GM12878 (cell line): Measurements from ENCODE around the gene LONRF2. TPM values are rescaled to one million over a fixed set of nuclear protein-coding genes. Genes with fewer than 3 reads are reported as not detected.
A peak's percentile ranks its signal among the peaks of the same experiment; 100 is the strongest.

Experiments used
- ATAC-seq: fragments of 200-7000 bp; cut with Tn5 transposase; 3 replicates; pipeline ENCODE4 v1.9.1; 2020; ENCODE audit warnings: mild to moderate bottlenecking, moderate library complexity
- BruUV-seq: library from RNA; stranded (reverse); fragments of 400-500 nt; replicated peaks from 2 replicates; lab custom pipeline; 2021; lab: Mats Ljungman, UMichigan
- CTCF ChIA-PET: fragments of 300-600 bp; sonication (Branson Sonifier 250); formaldehyde crosslinking; extraction: SDS; loops from one replicate; lab custom pipeline; 2021; ENCODE audit warnings: inconsistent platforms; lab: Yijun Ruan, JAX
- POLR2A ChIA-PET: fragments of 350-600 bp; formaldehyde crosslinking; extraction: SDS; loops from one replicate; lab custom pipeline; 2021; ENCODE audit warnings: inconsistent platforms; lab: Charles Lee
- RAD21 ChIA-PET: fragments of 300-600 bp; sonication (Branson Sonifier 250); formaldehyde crosslinking; loops from one replicate; lab custom pipeline; 2023; ENCODE audit warnings: antibody characterized with exemption; ENCODE audit not compliant: unreplicated experiment; lab: Charles Lee
- SMC1A ChIA-PET: fragments of 300-600 bp; sonication (Branson Sonifier 250); formaldehyde crosslinking; loops from one replicate; lab custom pipeline; 2023; ENCODE audit not compliant: unreplicated experiment, uncharacterized antibody; lab: Charles Lee
- DNase-seq: peaks from one replicate; pipeline ENCODE4 v3.0.0-alpha.2; 2011; ENCODE audit warnings: low read depth, low spot score
- FAIRE-seq: peaks from 3 replicates; lab custom pipeline; 2011; peaks lifted over from hg19 to GRCh38; lab: Jason Lieb, UNC
- H2AFZ ChIP-seq: 2 replicates; pipeline ENCODE4 v1.6.0; 2011; ENCODE audit warnings: low read depth, low read length, control low read depth; ENCODE audit not compliant: control insufficient read depth
- H3K27ac ChIP-seq: 2 replicates; pipeline ENCODE4 v1.5.1; 2011; ENCODE audit warnings: control low read depth; ENCODE audit not compliant: control insufficient read depth, insufficient read depth
- H3K27me3 ChIP-seq, 2 experiments: replicated peaks in 1 of 2; 2 replicates each; pipeline versions ENCODE4 v1.6.0 to v1.6.1; 2011; ENCODE audit warnings: low read length in 1 of 2; ENCODE audit not compliant: control insufficient read depth in 2 of 2, insufficient read depth in 2 of 2
- H3K36me3 ChIP-seq, 2 experiments: 2 replicates each; pipeline ENCODE4 v1.5.1; 2011; ENCODE audit warnings: low read length in 1 of 2; ENCODE audit not compliant: control insufficient read depth in 2 of 2, insufficient read depth in 2 of 2
- H3K4me1 ChIP-seq: 2 replicates; pipeline ENCODE4 v1.6.1; 2011; ENCODE audit warnings: mild to moderate bottlenecking, low read length, moderate library complexity, mixed read lengths; ENCODE audit not compliant: control insufficient read depth, insufficient read depth
- H3K4me2 ChIP-seq: 2 replicates; pipeline ENCODE4 v1.6.0; 2011; ENCODE audit warnings: control low read depth; ENCODE audit not compliant: control insufficient read depth, insufficient read depth
- H3K4me3 ChIP-seq: fragments of 200-600 bp; sonication (generic); 2 replicates; pipeline ENCODE4 v1.5.1; 2016
- H3K79me2 ChIP-seq: 2 replicates; pipeline ENCODE4 v1.6.0; 2011; ENCODE audit warnings: low read length; ENCODE audit not compliant: control insufficient read depth, insufficient read depth
- H3K9ac ChIP-seq: 2 replicates; pipeline ENCODE4 v1.8.0; 2011; ENCODE audit warnings: low read length, control low read depth, mixed read lengths; ENCODE audit not compliant: control insufficient read depth, insufficient read depth
- H3K9me3 ChIP-seq: replicated peaks from 3 replicates; pipeline ENCODE4 v1.5.1; 2011; ENCODE audit warnings: mild to moderate bottlenecking, low read length; ENCODE audit not compliant: control insufficient read depth, insufficient read depth
- H4K20me1 ChIP-seq: 2 replicates; pipeline ENCODE4 v1.6.0; 2011; ENCODE audit not compliant: control insufficient read depth, insufficient read depth
- GATAD2B ChIP-seq: fragments of 450-650 bp; conservative IDR thresholded peaks from 2 replicates; pipeline ENCODE4 v1.6.1; 2017; ENCODE audit warnings: low read depth, mild to moderate bottlenecking, moderate library complexity
- IRF4 ChIP-seq: IDR thresholded peaks from 2 replicates; pipeline ENCODE4 v1.6.1; 2011; ENCODE audit warnings: low read depth, low read length
- KDM1A ChIP-seq: fragments of 200-600 bp; sonication (generic); IDR thresholded peaks from 2 replicates; pipeline ENCODE4 v1.6.1; 2016; ENCODE audit warnings: borderline replicate concordance
- MXI1 ChIP-seq: fragments of 150-350 bp; IDR thresholded peaks from 2 replicates; pipeline ENCODE4 v1.6.1; 2011; ENCODE audit warnings: low read depth, mild to moderate bottlenecking, inconsistent platforms, low read length, improper control_type of control experiment
- MYC ChIP-seq: IDR thresholded peaks from 2 replicates; pipeline ENCODE4 v1.6.1; 2011; ENCODE audit warnings: mild to moderate bottlenecking, low read length, moderate library complexity, inconsistent platforms; ENCODE audit not compliant: insufficient read depth, insufficient replicate concordance, insufficient read length, severe bottlenecking
- NFXL1 ChIP-seq: fragments of 450-650 bp; IDR thresholded peaks from 2 replicates; pipeline ENCODE4 v1.6.1; 2017; ENCODE audit warnings: antibody characterized with exemption, mild to moderate bottlenecking, borderline replicate concordance
- STAT3 ChIP-seq: IDR thresholded peaks from 2 replicates; pipeline ENCODE4 v1.6.1; 2011; ENCODE audit warnings: low read depth, low read length, improper control_type of control experiment
- YY1 ChIP-seq: IDR thresholded peaks from 2 replicates; pipeline ENCODE4 v1.6.1; 2011; ENCODE audit warnings: low read depth, mild to moderate bottlenecking, low read length
- ZNF274 ChIP-seq: IDR thresholded peaks from one replicate; pipeline ENCODE4 v1.8.0; 2011; ENCODE audit not compliant: insufficient read length, insufficient read depth
- WGBS: methylation state at CpG from one replicate; pipeline ENCODE4 v1.1.6; 2016; ENCODE audit warnings: low lambda C conversion rate; ENCODE audit not compliant: insufficient replicate concordance, insufficient coverage; ENCODE audit errors: missing lambda C conversion rate; 5-methylcytosine and 5-hydroxymethylcytosine counted together
- in situ Hi-C: fragments of 300-500 bp; cut with MboI; formaldehyde crosslinking; loops from 9 replicates; pipeline ENCODE4 v1.14.3; 2018; ENCODE audit warnings: mixed read lengths
- intact Hi-C: fragments of 100-400 bp; cut with micrococcal nuclease; formaldehyde crosslinking; loops from one replicate; pipeline ENCODE4 v1.14.2; 2022; ENCODE audit not compliant: unreplicated experiment
- polyA plus RNA-seq, 11 experiments: library from polyadenylated mRNA; depleted of rRNA in 4 of 11; unstranded in 6 of 11; stranded (reverse) in 5 of 11; fragments of >200 nt; fragmentation: Nextera tagmentation in 4 of 11; fragmentation: Illumina TruSeq in 1 of 11; extraction: Ambion mirVana in 4 of 11; extraction: Trizol in 1 of 11; gene quantifications; 1 replicate in 1 of 11; 2 replicates in 10 of 11; pipeline versions ENCODE4 v1.2.1 to v1.2.3, GENCODE V29; 2011 to 2016; ENCODE audit warnings: inconsistent platforms in 2 of 11, missing spikeins in 2 of 11, low read depth in 1 of 11
- total RNA-seq, 4 experiments: library from RNA; depleted of rRNA in 3 of 4; stranded (reverse); fragments of >200 nt in 3 of 4; fragmentation: Illumina TruSeq in 1 of 4; extraction: Trizol in 1 of 4; gene quantifications; 2 replicates each; pipeline versions ENCODE4 v1.2.1 to v1.2.3, GENCODE V29; 2013 to 2021
- TF ChIP-seq, protein P1 (sequence below): fragments of 450-650 bp; IDR thresholded peaks from 2 replicates; pipeline ENCODE4 v1.6.1; 2017; ENCODE audit warnings: mild to moderate bottlenecking
- TF ChIP-seq, protein P2 (sequence below): fragments of 450-650 bp; IDR thresholded peaks from 2 replicates; pipeline ENCODE4 v1.6.1; 2017; ENCODE audit warnings: low read depth, mild to moderate bottlenecking, moderate library complexity
- TF ChIP-seq, protein P3 (sequence below): fragments of 450-650 bp; IDR thresholded peaks from 2 replicates; pipeline ENCODE4 v1.6.1; 2016; ENCODE audit warnings: mild to moderate bottlenecking, moderate library complexity, borderline replicate concordance
- TF ChIP-seq, protein P4 (sequence below): IDR thresholded peaks from 2 replicates; pipeline ENCODE4 v1.6.1; 2011; ENCODE audit warnings: low read depth, mild to moderate bottlenecking, low read length, moderate library complexity, borderline replicate concordance; ENCODE audit errors: extremely low read depth

The LONRF2 gene
- total and polyA plus RNA-seq, 10 of the 15 experiments (the other 5 are each of a cell fraction or from before 2014, with no cell fraction given) = under 0.01 to 0.04 (median 0.01) TPM; not detected in 4

DNA sequence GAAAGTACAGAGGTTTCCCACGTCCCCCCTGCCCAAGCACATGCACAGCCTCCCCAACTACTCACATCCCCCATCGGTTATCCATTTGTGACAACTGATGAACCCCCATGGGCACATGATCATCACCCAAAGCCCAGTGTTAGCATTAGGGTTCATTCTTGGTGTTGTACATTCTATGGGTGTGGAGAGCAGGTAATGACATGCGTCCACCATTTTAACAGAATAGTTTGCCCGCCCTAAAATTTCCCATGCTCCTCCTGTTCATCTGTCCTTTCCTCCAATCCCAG lies 74.3 kb downstream of the LONRF2 start:
- ChIA-PET RAD21 (no interaction called here), POLR2A (no interaction called here), CTCF (no interaction called here), SMC1A (no interaction called here)
- Histone ChIP-seq H3K4me1 (peaks cover 22% of the 10 kb centered on the region), H3K27me3 (no peaks in the 10 kb centered on the region), H3K79me2 (no peaks in the 10 kb centered on the region), H3K9ac (no peak overlapping the region), H3K4me2 (peak overlapping the region; percentile 49), H2AFZ (no peak overlapping the region), H4K20me1 (no peaks in the 10 kb centered on the region; the same call in 1 of the 2 replicates), H3K27ac (no peak overlapping the region), H3K9me3 (peaks cover 1% of the 10 kb centered on the region; the same call in 1 of the 3 replicates), H3K4me3 (no peak overlapping the region), H3K36me3 (no peaks in the 10 kb centered on the region)
- in situ Hi-C loops (loop anchor here (5.0 kb wide), 1 partner anchor 691 kb away; no protein-coding TSS in a partner anchor), intact Hi-C loops (loop anchor here (1.0 to 10.0 kb wide), 3 partner anchors 12 to 513 kb away; no protein-coding TSS in a partner anchor)
- WGBS = 0% methylated on average over 4 of the region's 4 CpGs
- peak; percentile 57 for ATAC-seq
- TF ChIP-seq, protein P1, sequence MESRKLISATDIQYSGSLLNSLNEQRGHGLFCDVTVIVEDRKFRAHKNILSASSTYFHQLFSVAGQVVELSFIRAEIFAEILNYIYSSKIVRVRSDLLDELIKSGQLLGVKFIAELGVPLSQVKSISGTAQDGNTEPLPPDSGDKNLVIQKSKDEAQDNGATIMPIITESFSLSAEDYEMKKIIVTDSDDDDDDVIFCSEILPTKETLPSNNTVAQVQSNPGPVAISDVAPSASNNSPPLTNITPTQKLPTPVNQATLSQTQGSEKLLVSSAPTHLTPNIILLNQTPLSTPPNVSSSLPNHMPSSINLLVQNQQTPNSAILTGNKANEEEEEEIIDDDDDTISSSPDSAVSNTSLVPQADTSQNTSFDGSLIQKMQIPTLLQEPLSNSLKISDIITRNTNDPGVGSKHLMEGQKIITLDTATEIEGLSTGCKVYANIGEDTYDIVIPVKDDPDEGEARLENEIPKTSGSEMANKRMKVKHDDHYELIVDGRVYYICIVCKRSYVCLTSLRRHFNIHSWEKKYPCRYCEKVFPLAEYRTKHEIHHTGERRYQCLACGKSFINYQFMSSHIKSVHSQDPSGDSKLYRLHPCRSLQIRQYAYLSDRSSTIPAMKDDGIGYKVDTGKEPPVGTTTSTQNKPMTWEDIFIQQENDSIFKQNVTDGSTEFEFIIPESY = no peak
- TF ChIP-seq KDM1A = no peak
- no peak for TF ChIP-seq NFXL1
- no peak for TF ChIP-seq MXI1
- no peak for TF ChIP-seq MYC
- no peak for TF ChIP-seq STAT3
- no peak for TF ChIP-seq YY1
- TF ChIP-seq ZNF274 = no peak
- TF ChIP-seq, protein P2, sequence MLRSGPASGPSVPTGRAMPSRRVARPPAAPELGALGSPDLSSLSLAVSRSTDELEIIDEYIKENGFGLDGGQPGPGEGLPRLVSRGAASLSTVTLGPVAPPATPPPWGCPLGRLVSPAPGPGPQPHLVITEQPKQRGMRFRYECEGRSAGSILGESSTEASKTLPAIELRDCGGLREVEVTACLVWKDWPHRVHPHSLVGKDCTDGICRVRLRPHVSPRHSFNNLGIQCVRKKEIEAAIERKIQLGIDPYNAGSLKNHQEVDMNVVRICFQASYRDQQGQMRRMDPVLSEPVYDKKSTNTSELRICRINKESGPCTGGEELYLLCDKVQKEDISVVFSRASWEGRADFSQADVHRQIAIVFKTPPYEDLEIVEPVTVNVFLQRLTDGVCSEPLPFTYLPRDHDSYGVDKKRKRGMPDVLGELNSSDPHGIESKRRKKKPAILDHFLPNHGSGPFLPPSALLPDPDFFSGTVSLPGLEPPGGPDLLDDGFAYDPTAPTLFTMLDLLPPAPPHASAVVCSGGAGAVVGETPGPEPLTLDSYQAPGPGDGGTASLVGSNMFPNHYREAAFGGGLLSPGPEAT = no peak
- no peak for TF ChIP-seq GATAD2B
- no peak for TF ChIP-seq IRF4
- TF ChIP-seq, protein P3, sequence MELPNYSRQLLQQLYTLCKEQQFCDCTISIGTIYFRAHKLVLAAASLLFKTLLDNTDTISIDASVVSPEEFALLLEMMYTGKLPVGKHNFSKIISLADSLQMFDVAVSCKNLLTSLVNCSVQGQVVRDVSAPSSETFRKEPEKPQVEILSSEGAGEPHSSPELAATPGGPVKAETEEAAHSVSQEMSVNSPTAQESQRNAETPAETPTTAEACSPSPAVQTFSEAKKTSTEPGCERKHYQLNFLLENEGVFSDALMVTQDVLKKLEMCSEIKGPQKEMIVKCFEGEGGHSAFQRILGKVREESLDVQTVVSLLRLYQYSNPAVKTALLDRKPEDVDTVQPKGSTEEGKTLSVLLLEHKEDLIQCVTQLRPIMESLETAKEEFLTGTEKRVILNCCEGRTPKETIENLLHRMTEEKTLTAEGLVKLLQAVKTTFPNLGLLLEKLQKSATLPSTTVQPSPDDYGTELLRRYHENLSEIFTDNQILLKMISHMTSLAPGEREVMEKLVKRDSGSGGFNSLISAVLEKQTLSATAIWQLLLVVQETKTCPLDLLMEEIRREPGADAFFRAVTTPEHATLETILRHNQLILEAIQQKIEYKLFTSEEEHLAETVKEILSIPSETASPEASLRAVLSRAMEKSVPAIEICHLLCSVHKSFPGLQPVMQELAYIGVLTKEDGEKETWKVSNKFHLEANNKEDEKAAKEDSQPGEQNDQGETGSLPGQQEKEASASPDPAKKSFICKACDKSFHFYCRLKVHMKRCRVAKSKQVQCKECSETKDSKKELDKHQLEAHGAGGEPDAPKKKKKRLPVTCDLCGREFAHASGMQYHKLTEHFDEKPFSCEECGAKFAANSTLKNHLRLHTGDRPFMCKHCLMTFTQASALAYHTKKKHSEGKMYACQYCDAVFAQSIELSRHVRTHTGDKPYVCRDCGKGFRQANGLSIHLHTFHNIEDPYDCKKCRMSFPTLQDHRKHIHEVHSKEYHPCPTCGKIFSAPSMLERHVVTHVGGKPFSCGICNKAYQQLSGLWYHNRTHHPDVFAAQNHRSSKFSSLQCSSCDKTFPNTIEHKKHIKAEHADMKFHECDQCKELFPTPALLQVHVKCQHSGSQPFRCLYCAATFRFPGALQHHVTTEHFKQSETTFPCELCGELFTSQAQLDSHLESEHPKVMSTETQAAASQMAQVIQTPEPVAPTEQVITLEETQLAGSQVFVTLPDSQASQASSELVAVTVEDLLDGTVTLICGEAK = no peak
- TF ChIP-seq, protein P4, sequence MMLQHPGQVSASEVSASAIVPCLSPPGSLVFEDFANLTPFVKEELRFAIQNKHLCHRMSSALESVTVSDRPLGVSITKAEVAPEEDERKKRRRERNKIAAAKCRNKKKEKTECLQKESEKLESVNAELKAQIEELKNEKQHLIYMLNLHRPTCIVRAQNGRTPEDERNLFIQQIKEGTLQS = no peak
- no TSS peak for BruUV-seq
- DNase-seq = no peak
- no peak for FAIRE-seq
